Spleen (tissue), 7 donors: ENCODE data around the gene FCRL2.

Source experiments
- CTCF ChIP-seq, 11 experiments: fragments of 200-600 bp in 7 of 11; fragments of 450-650 bp in 4 of 11; sonication (generic) in 4 of 11; IDR thresholded peaks in 8 of 11; conservative IDR thresholded peaks in 3 of 11; 1 replicate in 7 of 11; 2 replicates in 4 of 11; pipeline versions ENCODE4 v1.4.0 to v1.8.0; 2016 to 2021; ENCODE audit warnings: antibody characterized with exemption in 11 of 11, inconsistent platforms in 4 of 11, mild to moderate bottlenecking in 1 of 11
- POLR2A ChIP-seq, 3 donors: fragments of 450-650 bp; IDR thresholded peaks; one replicate each; pipeline ENCODE4 v1.5.1; 2017; ENCODE audit warnings: antibody characterized with exemption in 3 of 3, mild to moderate bottlenecking in 1 of 3
- POLR2AphosphoS5 ChIP-seq, 3 donors: sonication (generic); formaldehyde crosslinking; IDR thresholded peaks; one replicate each; pipeline ENCODE4 v1.5.1; 2017; ENCODE audit warnings: antibody characterized with exemption in 3 of 3
- donor health status: DM: no; HTN: no; CAD: no; lungs with moderate emphysema.
- donor health status: DM: no; HTN: no; CAD: no.
- donor health status: DM: no; HTN: no; CAD: no.

GRCh38 chr1:157773493-157774350 is 3.2 kb downstream of the FCRL2 start:
- TF ChIP-seq CTCF (IDR thresholded peaks at IDR 0.05 in 8 of 11, conservative IDR thresholded peaks at IDR 0.05 in 3 of 11) (peak; percentile 31 to 80 (median 69)), POLR2A (IDR thresholded peaks at IDR 0.05) (peak in 1 of 3 donors; percentile 41), POLR2AphosphoS5 (IDR thresholded peaks at IDR 0.05) (peak in 1 of 3 donors; percentile 18)
